Epithelial cell of esophagus (primary cell): ENCODE results near the gene CCN6.

Source experiments
- DNase-seq: peaks from one replicate; pipeline ENCODE4 v3.0.0; 2010; ENCODE audit warnings: low read depth
- H3K4me3 ChIP-seq: 2 replicates; pipeline ENCODE4 v1.5.1; 2011; ENCODE audit warnings: mild to moderate bottlenecking, low read length, control low read depth
- CTCF ChIP-seq: IDR thresholded peaks from 2 replicates; pipeline ENCODE4 v1.5.1; 2011; ENCODE audit warnings: low read depth, mild to moderate bottlenecking, low read length, control low read depth, inconsistent platforms; ENCODE audit not compliant: insufficient read depth; ENCODE audit errors: missing control alignments

CCN6 gene

DNA sequence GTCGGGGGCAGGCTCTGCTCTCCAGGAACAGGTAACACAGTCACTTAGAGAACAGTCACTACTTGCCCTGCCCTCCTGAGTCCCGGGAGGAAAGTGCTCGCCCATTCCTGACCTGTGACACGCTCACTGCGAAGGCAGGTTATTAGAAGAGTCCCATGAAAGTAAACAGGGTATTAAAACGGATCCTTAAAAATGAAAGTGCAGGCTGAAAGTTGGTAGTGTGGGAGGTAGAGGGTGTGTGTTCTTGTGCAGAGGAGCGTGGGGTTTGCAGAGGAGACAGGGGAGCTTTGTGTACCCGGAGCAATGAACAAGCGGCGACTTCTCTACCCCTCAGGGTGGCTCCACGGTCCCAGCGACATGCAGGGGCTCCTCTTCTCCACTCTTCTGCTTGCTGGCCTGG is at the start of gene CCN6:
TSS of gene CCN6 (plus strand) at position 104 of the 400 bp plus-strand sequence. CDS start at position 358, 254 bp downstream.
- DNase-seq: peak; percentile 57
- H3K4me3 ChIP-seq: no peak within 1 kb of the TSS
- no peak for TF ChIP-seq CTCF

DNA sequence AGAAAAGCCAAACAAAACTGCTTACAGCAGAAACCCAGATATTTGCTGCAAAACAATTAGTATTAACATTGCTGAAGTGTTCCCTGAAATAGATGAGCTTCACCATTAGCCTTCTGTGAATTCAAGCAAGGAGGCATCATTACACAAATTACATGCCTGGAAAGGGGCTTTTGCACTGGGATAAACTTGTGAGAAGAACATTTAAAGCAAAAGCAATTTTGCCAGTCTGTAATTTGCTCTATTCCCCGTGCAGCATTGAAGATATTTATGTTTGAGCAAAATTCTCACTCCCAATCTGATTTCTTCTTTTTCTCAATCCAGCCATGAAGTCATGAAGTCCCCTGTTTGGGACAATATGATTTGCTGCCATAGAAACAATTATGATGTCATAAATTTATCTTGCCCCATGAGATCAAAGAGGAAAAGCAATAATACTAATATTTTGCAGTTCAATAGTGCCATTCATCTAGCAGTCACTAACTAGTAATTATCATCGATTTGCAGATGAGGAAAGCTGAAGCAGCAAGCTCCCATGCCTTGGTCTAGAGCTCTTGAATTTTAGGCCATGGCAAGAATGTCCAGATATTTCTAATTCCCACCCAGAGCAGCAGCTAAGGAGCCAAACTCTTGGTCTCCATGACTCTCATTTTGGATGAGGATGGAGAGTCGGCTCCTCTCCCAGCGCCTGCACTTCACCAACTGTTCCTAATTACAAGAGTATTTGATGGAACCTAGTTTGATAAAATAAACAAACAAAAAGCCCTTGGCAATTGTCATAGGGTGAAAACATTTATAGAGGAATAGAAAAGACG is 49.5 kb upstream of the CCN6 start:
- no peak for TF ChIP-seq CTCF
- no peak for DNase-seq
- no peak overlapping the region for H3K4me3 ChIP-seq

- no peak overlapping the region for H3K4me3 ChIP-seq
- no peak for DNase-seq
- TF ChIP-seq CTCF: no peak
Observed at GRCh38 chr6:112005013-112005371, 48.9 kb upstream of the CCN6 start.

DNA sequence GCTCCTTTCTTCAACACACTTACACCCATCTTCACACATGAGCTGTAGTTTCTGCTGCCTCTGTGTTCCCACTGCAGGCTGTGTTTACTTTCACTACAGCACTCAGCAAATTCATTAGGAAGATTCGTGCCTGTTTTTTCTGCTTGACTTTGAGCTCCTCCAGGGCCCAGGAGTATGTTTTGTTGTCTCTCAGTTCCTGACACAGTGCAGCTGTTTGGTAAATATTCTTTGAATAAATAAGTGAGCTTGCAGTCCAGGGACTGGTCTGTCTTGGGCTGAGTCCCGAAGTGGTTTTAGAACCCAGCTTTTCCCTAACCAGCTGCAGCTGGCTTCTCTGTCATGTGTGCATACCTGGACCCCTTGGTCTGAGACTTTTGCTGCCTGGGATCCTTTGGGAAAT is 46.6 kb upstream of the CCN6 start:
- DNase-seq: no peak
- TF ChIP-seq CTCF: no peak

GRCh38 chr6:112007805-112008204 is 46.1 kb upstream of the CCN6 start:
- TF ChIP-seq CTCF: no peak
- no peak overlapping the region for H3K4me3 ChIP-seq
- DNase-seq: no peak

More for the DNA sequence above, 46.6 kb upstream of the CCN6 start:
- no peak overlapping the region for H3K4me3 ChIP-seq

- DNase-seq: no peak
- TF ChIP-seq CTCF: no peak
Observed at GRCh38 chr6:112008482-112008881, 45.4 kb upstream of the CCN6 start.

DNA sequence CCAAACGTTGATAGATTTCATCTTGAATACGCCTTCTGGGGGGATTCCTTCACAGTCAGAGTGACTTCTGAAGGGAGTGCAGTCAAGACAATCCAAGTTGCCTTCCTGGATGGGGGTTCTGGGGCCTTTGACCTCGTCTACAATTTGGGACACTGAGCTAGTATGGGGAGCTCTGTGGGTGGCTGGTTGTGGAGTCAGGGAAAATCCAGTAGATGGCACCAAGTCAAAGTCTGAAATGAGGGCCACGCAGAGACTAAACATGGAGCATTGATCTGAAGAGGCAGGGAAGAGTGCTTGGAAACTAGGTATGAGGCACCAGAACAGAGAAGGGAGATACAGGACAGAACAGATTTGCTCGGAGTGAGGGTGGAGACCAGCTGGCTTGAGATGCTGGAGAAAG is 43.6 kb upstream of the CCN6 start:
- no peak overlapping the region for H3K4me3 ChIP-seq
- peak; percentile 29 for DNase-seq
- TF ChIP-seq CTCF: no peak

More at GRCh38 chr6:112008482-112008881, 45.4 kb upstream of the CCN6 start:
- H3K4me3 ChIP-seq: no peak overlapping the region
